Activated CD4-positive, alpha-beta T cell treated with anti-CD3 and anti-CD28 coated beads, Interleukin-2, Interleukin-4, amounts not matched to agents 100 ng/mL and 50 ng/mL, durations not matched to agents 16 hours and 8 hours (primary cell): Measurements from ENCODE around the gene SUSD4.
"Not testable (repeated sequence)": the region's sequence is repeated elsewhere in the genome, so short reads cannot be mapped to it uniquely, and the experiment has no call there.

Experiments used
- DNase-seq: peaks from one replicate; pipeline ENCODE4 v3.0.0-alpha.2; 2020; ENCODE audit warnings: low spot score

The SUSD4 gene

GRCh38 chr1:223363856-223364684 lies at the start of gene SUSD4:
Gene SUSD4, minus strand, starts transcription at chr1:223364176. Its CDS starts 751 bp downstream, at chr1:223363425.
- DNase-seq, result peak; percentile 31

- DNase-seq, result no peak
These were observed 49.2 kb upstream of the SUSD4 start for GRCh38 chr1:223413216-223413615.

- no peak for DNase-seq
These were observed 47.7 kb upstream of the SUSD4 start for GRCh38 chr1:223411710-223412109.

GRCh38 chr1:223411309-223411708 lies 47.3 kb upstream of the SUSD4 start:
- DNase-seq, result no peak

GRCh38 chr1:223410036-223410435 lies 46.1 kb upstream of the SUSD4 start:
- DNase-seq, result no peak

GRCh38 chr1:223405507-223405906 lies 41.5 kb upstream of the SUSD4 start:
- DNase-seq, result no peak

GRCh38 chr1:223403184-223403815 lies 39.3 kb upstream of the SUSD4 start:
- DNase-seq, result no peak

GRCh38 chr1:223402790-223403142 lies 38.8 kb upstream of the SUSD4 start:
- DNase-seq, result no peak

- DNase-seq, result no peak
These were observed 38.2 kb upstream of the SUSD4 start for GRCh38 chr1:223401873-223402789.

GRCh38 chr1:223399393-223399792 lies 35.4 kb upstream of the SUSD4 start:
- not testable (repeated sequence) for DNase-seq

- DNase-seq, result no peak
These were observed 30.7 kb upstream of the SUSD4 start for GRCh38 chr1:223394706-223395105.

GRCh38 chr1:223394242-223394641 lies 30.3 kb upstream of the SUSD4 start:
- DNase-seq, result no peak

GRCh38 chr1:223393275-223394214 lies 29.6 kb upstream of the SUSD4 start, which contains the start of gene CCDC185:
Gene CCDC185, plus strand, starts transcription at chr1:223393415. Its CDS starts 61 bp downstream, at chr1:223393476.
- DNase-seq, result no peak

GRCh38 chr1:223390618-223391017 lies 26.6 kb upstream of the SUSD4 start:
- DNase-seq, result no peak

- DNase-seq, result no peak
These were observed 22.0 kb upstream of the SUSD4 start for GRCh38 chr1:223386013-223386412.

GRCh38 chr1:223378754-223379153 lies 14.8 kb upstream of the SUSD4 start:
- DNase-seq, result no peak

GRCh38 chr1:223374064-223374610 lies 10.2 kb upstream of the SUSD4 start:
- no peak for DNase-seq

GRCh38 chr1:223364685-223365382 lies 858 bp upstream of the SUSD4 start:
- no peak for DNase-seq

- no peak for DNase-seq
These were observed 720 bp downstream of the SUSD4 start for GRCh38 chr1:223363057-223363855.
